Prostate gland (tissue), 2 donors: ENCODE results near the gene SOD2. TPM values are rescaled to one million over a fixed set of nuclear protein-coding genes. Genes with fewer than 3 reads are reported as not detected.
A peak's percentile ranks its signal among the peaks of the same experiment; 100 is the strongest.
"Not testable (repeated sequence)": the region's sequence is repeated elsewhere in the genome, so short reads cannot be mapped to it uniquely, and the experiment has no call there.

Source experiments
- DNase-seq: peaks from one replicate; pipeline ENCODE4 v3.0.0-alpha.2; 2019; ENCODE audit warnings: low spot score
- H3K27ac ChIP-seq, 2 donors: fragments of 200-600 bp; sonication (generic); 2 replicates each; pipeline ENCODE4 v1.5.1; 2017 to 2019
- H3K27me3 ChIP-seq: fragments of 200-600 bp; sonication (generic); replicated peaks from 2 replicates; pipeline ENCODE4 v1.5.1; 2019; ENCODE audit not compliant: insufficient read depth
- H3K36me3 ChIP-seq, 2 donors: fragments of 200-600 bp; sonication (generic); 1 replicate in 1 of 2; 2 replicates in 1 of 2; pipeline versions ENCODE4 v1.5.1 to v1.8.1; 2017 to 2019
- H3K4me1 ChIP-seq: fragments of 200-600 bp; sonication (generic); replicated peaks from 2 replicates; pipeline ENCODE4 v1.5.1; 2019
- H3K4me3 ChIP-seq, 2 donors: fragments of 200-600 bp; sonication (generic); 2 replicates each; pipeline ENCODE4 v1.5.1; 2017 to 2019
- H3K9me3 ChIP-seq: fragments of 200-600 bp; sonication (generic); 2 replicates; pipeline ENCODE4 v1.5.1; 2017
- POLR2A ChIP-seq: fragments of 450-650 bp; IDR thresholded peaks from one replicate; pipeline ENCODE4 v1.6.1; 2016; ENCODE audit warnings: antibody characterized with exemption, mild to moderate bottlenecking
- POLR2AphosphoS5 ChIP-seq: sonication (generic); formaldehyde crosslinking; IDR thresholded peaks from one replicate; pipeline ENCODE4 v1.6.1; 2017; ENCODE audit warnings: antibody characterized with exemption
- WGBS: methylation state at CpG from one replicate; pipeline ENCODE4 v1.1.5; 2018; 5-methylcytosine and 5-hydroxymethylcytosine counted together
- intact Hi-C: fragments of 100-400 bp; cut with DNase I; formaldehyde crosslinking; loops from one replicate; pipeline ENCODE4 v1.14.2; 2022
- total RNA-seq, 2 donors: library from RNA; depleted of rRNA; stranded (reverse); fragments of >200 nt; gene quantifications; one replicate each; pipeline ENCODE4 v1.1.0, GENCODE V29; 2016
- TF ChIP-seq, protein P1 (sequence below), 4 experiments: fragments of 200-600 bp in 2 of 4; fragments of 450-650 bp in 2 of 4; sonication (generic) in 2 of 4; IDR thresholded peaks; 1 replicate in 3 of 4; 2 replicates in 1 of 4; pipeline ENCODE4 v1.5.1; 2016 to 2019; ENCODE audit warnings: antibody characterized with exemption in 4 of 4, mild to moderate bottlenecking in 2 of 4, moderate library complexity in 2 of 4

Gene SOD2
- 100 to 1,000 TPM; 196 to 285 TPM for total RNA-seq

GRCh38 chr6:159693128-159693893 is at the start of gene SOD2:
Gene SOD2 (minus strand): TSS chr6:159693241. CDS start chr6:159693167, 74 bp downstream.
- no peaks in the 10 kb centered on the region for H3K27me3 ChIP-seq
- H3K36me3 ChIP-seq = no peaks in the 10 kb centered on the region
- peak; percentile 76 for DNase-seq
- H3K9me3 ChIP-seq = no peaks in the 10 kb centered on the region
- TF ChIP-seq POLR2AphosphoS5 (peak; percentile 73), POLR2A (peak; percentile 90)
- TF ChIP-seq, protein P1, sequence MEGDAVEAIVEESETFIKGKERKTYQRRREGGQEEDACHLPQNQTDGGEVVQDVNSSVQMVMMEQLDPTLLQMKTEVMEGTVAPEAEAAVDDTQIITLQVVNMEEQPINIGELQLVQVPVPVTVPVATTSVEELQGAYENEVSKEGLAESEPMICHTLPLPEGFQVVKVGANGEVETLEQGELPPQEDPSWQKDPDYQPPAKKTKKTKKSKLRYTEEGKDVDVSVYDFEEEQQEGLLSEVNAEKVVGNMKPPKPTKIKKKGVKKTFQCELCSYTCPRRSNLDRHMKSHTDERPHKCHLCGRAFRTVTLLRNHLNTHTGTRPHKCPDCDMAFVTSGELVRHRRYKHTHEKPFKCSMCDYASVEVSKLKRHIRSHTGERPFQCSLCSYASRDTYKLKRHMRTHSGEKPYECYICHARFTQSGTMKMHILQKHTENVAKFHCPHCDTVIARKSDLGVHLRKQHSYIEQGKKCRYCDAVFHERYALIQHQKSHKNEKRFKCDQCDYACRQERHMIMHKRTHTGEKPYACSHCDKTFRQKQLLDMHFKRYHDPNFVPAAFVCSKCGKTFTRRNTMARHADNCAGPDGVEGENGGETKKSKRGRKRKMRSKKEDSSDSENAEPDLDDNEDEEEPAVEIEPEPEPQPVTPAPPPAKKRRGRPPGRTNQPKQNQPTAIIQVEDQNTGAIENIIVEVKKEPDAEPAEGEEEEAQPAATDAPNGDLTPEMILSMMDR (IDR thresholded peaks at IDR 0.05) = no peak
- intact Hi-C loops = loop anchor here (1.0 to 2.0 kb wide), 3 partner anchors 34 to 97 kb away; partner anchors contain the start of genes MRPL18 and WTAP
- peaks cover 14% of the 10 kb centered on the region for H3K4me1 ChIP-seq
- WGBS = under 1% methylated on average over 50 of the region's 74 CpGs
- peak within 1 kb of the TSS; percentile 96 for H3K27ac ChIP-seq
- peak within 1 kb of the TSS; percentile 77 to 83 for H3K4me3 ChIP-seq

- H3K4me1 ChIP-seq = no peaks in the 10 kb centered on the region
- DNase-seq = no peak
- no peak overlapping the region for H3K4me3 ChIP-seq
- H3K36me3 ChIP-seq = no peaks in the 10 kb centered on the region
- 84% methylated on average over 1 of the region's 1 CpG for WGBS
- no peaks in the 10 kb centered on the region for H3K9me3 ChIP-seq
- no peak overlapping the region for H3K27ac ChIP-seq
- TF ChIP-seq POLR2A (no peak), POLR2AphosphoS5 (no peak)
- TF ChIP-seq, protein P1 (IDR thresholded peaks at IDR 0.05) = no peak
- intact Hi-C loops = no loop called here
- H3K27me3 ChIP-seq = no peaks in the 10 kb centered on the region
Observed at GRCh38 chr6:159742165-159742564, 49.1 kb upstream of the SOD2 start.

DNA sequence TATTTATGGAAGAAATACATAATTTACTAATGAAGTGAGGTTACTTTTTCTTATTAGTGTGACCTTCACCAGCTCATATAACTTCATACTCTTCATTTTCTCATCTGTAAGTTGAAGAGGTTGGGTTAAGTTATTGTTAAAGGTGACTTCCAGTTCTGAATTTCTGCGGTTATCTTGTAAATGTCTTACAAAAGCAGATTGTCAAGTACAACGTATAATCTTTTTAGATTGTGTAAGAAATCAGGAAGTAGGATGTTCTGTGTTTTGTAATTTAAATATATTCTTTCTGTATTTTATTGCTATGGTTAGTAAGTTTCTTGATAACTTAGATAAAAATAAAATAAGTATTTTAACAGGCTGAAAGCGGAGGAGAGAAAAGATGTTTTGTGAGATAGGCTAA is 46.3 kb upstream of the SOD2 start:
- no peaks in the 10 kb centered on the region for H3K9me3 ChIP-seq
- intact Hi-C loops = no loop called here
- no peak overlapping the region for H3K4me3 ChIP-seq
- no peak for TF ChIP-seq POLR2A
- TF ChIP-seq, protein P1 (IDR thresholded peaks at IDR 0.05) = no peak
- TF ChIP-seq POLR2AphosphoS5 = no peak
- H3K4me1 ChIP-seq = no peaks in the 10 kb centered on the region
- no peak for DNase-seq
- H3K27me3 ChIP-seq = no peaks in the 10 kb centered on the region
- H3K27ac ChIP-seq = no peak overlapping the region
- WGBS = 38% methylated on average over 3 of the region's 3 CpGs
- no peaks in the 10 kb centered on the region for H3K36me3 ChIP-seq

DNA sequence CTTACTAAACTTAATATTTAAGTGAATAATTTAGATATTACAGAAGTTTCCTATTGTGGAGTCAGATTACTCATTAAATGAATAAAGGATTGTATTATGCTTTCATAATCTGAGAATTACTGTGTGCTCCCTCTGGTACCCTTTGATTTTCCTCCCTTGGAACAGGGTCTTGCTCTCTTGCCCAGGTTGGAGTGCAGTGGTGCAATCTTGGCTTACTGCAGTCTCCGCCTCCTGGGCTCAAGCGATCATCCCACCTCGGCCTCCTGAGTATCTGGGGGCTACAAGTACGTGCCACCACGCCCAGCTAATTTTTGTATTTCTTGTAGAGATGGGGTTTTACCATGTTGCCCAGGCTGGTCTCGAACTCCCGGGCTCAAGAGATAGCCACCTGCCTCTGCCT is 43.9 kb upstream of the SOD2 start:
- intact Hi-C loops = no loop called here
- Histone ChIP-seq H3K9me3 (no peaks in the 10 kb centered on the region), H3K27me3 (no peaks in the 10 kb centered on the region), H3K4me3 (no peak overlapping the region), H3K27ac (no peak overlapping the region), H3K4me1 (no peaks in the 10 kb centered on the region), H3K36me3 (no peaks in the 10 kb centered on the region)
- DNase-seq = no peak
- no peak for TF ChIP-seq POLR2A
- TF ChIP-seq, protein P1 (IDR thresholded peaks at IDR 0.05) = no peak
- no peak for TF ChIP-seq POLR2AphosphoS5
- WGBS = 87% methylated on average over 7 of the region's 7 CpGs

GRCh38 chr6:159733395-159733794 is 40.4 kb upstream of the SOD2 start:
- H3K9me3 ChIP-seq, intact Hi-C loops, H3K27ac ChIP-seq, H3K4me1 ChIP-seq, H3K4me3 ChIP-seq, H3K36me3 ChIP-seq, H3K27me3 ChIP-seq, DNase-seq: not testable (repeated sequence)
- WGBS = 94% methylated on average over 12 of the region's 12 CpGs

DNA sequence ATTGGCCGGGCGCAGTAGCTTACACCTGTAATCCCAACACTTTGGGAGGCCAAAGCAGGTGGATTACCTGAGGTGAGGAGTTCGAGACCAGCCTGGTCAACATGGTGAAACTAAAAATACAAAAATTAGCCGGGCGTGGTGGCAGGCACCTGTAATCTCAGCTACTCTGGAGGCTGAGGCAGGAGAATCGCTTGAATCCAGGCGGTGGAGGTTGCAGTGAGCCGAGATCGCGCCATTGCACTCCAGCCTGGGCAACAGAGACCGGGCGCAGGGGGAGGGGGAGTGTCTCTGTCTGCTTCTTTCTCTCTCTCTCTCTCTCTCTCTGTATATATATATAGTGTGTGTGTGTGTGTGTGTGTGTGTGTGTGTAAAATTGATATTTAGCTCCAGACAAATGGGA is 39.5 kb upstream of the SOD2 start:
- H3K27ac ChIP-seq, H3K4me1 ChIP-seq, H3K36me3 ChIP-seq, intact Hi-C loops, H3K4me3 ChIP-seq, DNase-seq, H3K9me3 ChIP-seq, H3K27me3 ChIP-seq: not testable (repeated sequence)
- 88% methylated on average over 12 of the region's 12 CpGs for WGBS
